Measurements from ENCODE around the gene PLSCR3.

Gene PLSCR3

GRCh38 chr17:7405350-7406234, 11.3 kb upstream of the PLSCR3 start:
- no peak for DNase-seq

GRCh38 chr17:7404737-7405349, 10.5 kb upstream of the PLSCR3 start:
- peak; percentile 31 for DNase-seq

DNA sequence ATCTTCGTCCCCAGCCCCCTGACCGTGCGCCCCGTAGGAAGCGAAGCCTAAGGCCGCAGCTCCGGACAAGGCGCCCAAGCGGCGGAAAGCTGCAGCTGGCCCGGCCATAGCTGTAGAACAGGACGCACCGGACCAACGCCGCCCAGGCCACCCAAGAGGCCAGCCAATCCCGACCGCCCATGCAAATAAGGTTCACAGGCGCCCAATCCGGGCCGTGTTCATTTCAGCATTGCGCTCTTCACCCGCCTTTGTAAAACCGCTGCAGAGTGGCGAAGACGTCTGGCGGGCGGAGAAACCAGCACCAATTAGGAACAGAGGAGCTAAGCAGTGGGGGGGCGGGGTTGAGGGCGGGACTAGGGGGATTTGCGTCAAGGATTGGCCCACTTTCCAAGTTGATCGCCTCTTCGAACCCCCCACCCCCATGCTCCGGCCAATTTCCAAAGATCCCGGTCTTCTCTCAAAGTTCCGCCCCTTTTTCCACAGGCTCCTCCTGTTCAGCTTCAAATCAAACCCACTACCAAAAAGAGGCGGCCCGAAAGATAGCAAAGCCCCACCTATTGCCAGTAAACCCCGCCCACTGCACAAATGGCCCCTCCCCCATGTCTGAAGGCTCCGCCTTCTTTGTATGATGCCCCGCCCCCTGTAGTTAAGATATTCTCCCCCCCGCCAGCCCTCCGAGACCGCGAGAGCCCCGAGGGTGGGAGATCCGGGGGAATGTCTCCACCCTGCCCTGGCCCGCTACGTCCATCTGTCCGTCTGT, 9.8 kb upstream of the PLSCR3 start, which contains the start of gene TMEM256:
Gene TMEM256 (minus strand): TSS at position 121 of the 760 bp plus-strand sequence. CDS start 13 bp downstream, at position 108.
- DNase-seq = peak; percentile 100

DNA sequence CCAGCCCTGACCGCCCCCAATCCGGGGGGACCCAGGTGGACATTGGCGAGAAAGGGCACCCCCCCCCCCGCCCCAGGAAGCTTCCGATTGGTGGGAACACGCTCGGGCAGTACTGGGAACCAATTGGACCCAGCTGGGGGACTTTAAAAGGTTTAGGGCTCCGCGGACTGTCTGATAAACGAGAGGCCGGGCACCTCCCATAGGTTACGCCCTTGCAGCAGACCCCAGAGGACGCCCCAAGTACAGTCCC, 9.3 kb upstream of the PLSCR3 start:
- no peak for DNase-seq

DNA sequence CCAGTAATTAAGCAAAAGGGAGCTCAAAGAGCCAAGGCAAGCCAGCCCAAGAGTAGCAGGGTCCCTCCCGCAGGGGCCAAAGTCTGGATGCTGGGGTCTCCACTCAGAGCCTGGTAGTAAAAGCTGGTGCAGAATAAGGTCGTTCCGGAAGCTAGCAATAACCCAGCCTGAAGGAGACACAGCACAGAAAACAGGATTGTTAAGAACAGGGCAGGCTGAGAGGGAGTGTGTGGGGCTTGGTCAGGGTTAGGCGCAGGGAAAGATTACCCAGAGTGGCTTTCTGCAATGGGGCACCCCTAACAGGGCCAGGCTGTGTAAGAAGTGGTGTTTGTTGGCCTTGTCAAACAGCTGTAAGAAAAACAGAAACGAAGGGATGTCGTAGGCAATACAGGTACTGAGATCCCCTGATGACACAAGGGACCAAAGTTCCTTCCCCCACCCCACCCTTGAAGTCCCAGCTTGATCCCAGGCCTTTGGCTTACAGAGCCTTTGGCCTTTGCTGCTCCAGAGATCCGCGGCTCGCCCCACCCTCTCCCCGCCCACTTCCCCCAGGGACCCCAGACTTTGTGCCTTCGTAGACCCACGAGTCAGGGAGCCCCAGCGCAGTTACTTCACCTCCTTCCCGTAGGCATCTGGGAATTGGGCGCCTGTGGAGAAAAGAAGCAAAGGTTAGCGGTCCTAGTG, 8.9 kb upstream of the PLSCR3 start:
- DNase-seq = no peak

DNA sequence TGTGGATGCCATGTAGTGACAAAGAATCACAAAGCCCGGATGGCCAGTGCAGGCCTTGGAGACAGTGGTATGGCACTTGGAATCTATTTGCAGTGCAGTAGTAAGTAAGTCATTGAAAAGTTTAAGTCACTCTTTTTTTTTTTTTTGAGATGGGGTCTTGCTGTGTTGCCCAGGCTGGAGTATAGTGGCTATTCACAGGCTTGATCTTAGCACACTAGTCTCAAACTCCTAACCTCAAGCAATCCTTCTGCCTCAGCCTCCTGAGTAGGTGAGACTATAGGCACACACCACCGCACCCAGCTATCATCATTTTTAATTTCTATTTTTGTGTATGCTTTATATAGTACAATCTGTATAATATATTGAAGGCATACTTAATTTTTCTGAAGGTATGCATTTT, 4.3 kb upstream of the PLSCR3 start:
- no peak for DNase-seq

GRCh38 chr17:7396147-7396546, 1.8 kb upstream of the PLSCR3 start:
- DNase-seq = no peak

GRCh38 chr17:7393613-7394451, 493 bp downstream of the PLSCR3 start:
- no peak for DNase-seq

DNA sequence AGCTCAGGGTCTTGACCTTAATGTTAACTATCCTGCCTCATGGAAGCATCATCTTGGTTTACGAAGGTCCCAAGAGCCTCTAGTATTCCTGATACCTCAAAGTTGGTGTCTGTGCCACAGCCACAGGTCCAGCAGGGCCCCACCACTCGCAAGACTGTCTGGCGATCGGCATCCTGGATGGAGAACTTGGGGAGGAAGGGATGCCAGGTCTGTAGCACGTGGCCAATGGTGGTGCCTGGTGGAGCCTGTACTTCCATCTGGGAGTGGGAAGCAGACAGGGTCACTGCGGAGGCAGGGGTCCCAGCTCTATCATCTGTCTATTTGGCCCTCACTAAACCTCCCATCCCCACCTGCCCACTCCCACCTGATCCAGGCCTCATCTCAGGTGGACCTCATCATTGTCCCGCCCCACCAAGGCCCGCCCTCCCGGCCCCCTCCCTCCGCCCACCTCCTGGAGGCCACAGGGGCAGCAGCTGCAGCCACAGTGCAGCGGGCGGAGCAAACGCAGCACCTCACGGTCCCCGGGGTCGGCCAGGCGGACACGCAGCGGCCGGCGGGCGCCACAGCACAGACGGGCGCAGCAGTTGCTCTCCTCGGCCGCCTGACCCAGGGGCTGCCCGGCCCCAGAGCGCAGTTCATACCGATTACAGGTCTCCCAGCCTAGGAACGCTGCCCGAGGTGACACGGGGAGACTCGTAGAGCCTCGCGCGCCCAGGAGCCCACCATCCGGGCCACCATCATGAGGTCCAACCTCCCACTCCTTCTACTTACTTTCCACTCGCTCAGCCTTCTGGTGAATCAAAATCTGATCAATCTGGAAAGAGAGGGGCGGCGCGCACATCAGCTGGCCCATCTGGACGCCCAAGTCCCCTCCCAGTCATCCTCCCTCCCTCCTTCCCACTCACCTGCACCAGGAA, 1.4 kb downstream of the PLSCR3 start:
- DNase-seq = no peak

- no peak for DNase-seq
These were observed 3.0 kb downstream of the PLSCR3 start for GRCh38 chr17:7391307-7391706.

DNA sequence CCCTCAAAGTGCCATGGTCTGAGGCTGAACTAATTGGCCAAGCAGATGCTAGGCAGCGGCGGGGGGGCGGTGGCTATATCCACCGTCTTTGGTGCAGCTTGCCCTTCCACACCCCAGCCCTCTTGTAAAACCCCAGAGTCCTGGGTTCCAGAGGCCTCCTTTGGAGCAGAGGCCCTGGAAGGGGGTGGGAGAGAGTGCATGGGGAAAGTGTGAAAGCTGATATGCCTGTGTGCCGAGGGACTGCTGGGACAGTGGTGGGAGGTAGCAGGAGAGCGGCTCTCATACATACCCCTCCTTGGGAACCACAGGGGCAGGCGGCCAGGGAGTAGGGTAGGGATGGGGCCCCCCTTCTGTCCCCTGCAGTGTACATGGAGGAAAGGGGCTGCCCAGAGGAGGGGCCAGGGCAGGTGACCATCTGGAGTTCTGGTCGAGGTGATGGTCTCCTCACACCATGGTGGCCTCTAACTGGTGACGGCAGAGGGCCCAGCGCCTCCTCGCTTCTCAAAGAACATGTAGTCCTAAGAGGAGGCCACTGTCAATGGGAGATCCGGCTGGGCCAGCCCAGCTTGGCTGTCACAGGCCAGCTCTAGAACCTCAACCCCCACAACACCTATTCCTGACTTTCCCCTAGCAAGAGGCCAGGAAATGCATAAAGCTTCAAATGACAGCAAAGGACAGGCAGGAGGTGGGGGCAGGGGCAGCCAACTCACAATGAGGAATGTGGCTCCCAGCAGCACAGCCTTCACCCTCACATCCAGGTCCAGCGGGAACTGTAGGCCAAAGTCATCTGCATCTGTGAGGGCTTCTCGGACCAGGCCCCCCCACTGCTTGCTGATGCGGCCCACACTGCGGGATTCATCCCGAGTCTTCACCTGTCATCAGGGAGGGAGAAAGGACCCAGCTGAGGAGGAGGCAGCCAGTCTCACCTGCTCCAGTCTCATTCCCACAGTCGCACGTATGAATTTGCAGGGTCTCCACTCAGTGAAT, 4.1 kb downstream of the PLSCR3 start:
- no peak for DNase-seq

- DNase-seq = no peak
These were observed 5.5 kb downstream of the PLSCR3 start for GRCh38 chr17:7388856-7389255.

DNA sequence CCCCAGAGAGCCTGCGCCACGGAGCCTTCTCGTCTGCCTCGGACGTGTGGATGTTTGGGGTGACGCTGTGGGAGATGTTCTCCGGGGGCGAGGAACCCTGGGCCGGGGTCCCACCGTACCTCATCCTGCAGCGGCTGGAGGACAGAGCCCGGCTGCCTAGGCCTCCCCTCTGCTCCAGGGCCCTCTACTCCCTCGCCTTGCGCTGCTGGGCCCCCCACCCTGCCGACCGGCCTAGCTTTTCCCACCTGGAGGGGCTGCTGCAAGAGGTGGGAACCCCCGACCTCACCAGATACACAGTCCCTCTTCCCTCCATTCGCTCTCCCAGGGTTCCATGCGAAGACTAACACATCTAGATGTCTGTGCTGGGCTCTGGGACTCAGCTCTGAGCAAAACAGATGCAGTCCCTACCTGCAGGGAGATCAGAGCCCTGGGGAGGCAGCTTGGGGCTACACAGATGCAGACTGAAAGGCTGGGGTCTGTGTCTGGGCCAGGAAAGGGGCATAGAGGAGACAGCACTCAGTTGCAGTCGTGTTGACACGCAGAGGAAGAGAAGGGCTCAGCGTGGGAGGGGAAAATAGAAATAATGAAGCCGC, 9.7 kb downstream of the PLSCR3 start:
- no peak for DNase-seq

- DNase-seq = peak; percentile 40
These were observed 10.4 kb downstream of the PLSCR3 start for GRCh38 chr17:7383742-7384488.

DNA sequence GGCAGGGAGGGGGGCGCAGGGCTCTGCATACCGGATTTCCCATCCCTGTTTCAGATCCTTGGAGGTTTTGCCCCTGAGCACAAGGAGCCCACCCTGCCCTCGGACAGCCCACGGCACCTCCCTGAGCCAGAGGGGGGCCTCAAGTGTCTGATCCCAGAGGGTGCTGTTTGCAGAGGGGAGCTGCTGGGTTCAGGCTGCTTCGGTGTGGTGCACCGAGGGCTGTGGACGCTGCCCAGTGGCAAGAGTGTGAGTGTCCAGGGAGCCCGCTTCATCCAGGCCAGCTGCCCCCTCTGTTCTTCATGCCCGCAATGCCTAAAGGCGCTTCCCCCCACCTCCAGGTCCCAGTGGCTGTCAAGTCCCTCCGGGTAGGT, 11.0 kb downstream of the PLSCR3 start:
- no peak for DNase-seq

GRCh38 chr17:7382901-7383300, 11.4 kb downstream of the PLSCR3 start:
- no peak for DNase-seq

- no peak for DNase-seq
These were observed 13.3 kb downstream of the PLSCR3 start, which contains the start of gene TNK1 for GRCh38 chr17:7380855-7381683. Gene TNK1 (plus strand): TSS chr17:7381089. CDS start chr17:7382927, 1,838 bp downstream.
